Embryonic facial prominence (tissue), 1 donor: ENCODE results near the gene MGA.
"Not testable (repeated sequence)": the region's sequence is repeated elsewhere in the genome, so short reads cannot be mapped to it uniquely, and the experiment has no call there.

Experiments used
- DNase-seq: peaks from one replicate; pipeline ENCODE4 v3.0.0-alpha.2; 2016; ENCODE audit errors: extremely low spot score

The MGA gene

GRCh38 chr15:41714291-41714690 lies 54.1 kb downstream of the MGA start:
- no peak for DNase-seq

- DNase-seq: no peak
These were observed 56.7 kb downstream of the MGA start for GRCh38 chr15:41716864-41717263.

- no peak for DNase-seq
These were observed 66.9 kb downstream of the MGA start for GRCh38 chr15:41727143-41727542.

- DNase-seq: not testable (repeated sequence)
These were observed 67.9 kb downstream of the MGA start for GRCh38 chr15:41728061-41728460.

GRCh38 chr15:41730543-41730942 lies 70.3 kb downstream of the MGA start:
- DNase-seq: no peak

DNA sequence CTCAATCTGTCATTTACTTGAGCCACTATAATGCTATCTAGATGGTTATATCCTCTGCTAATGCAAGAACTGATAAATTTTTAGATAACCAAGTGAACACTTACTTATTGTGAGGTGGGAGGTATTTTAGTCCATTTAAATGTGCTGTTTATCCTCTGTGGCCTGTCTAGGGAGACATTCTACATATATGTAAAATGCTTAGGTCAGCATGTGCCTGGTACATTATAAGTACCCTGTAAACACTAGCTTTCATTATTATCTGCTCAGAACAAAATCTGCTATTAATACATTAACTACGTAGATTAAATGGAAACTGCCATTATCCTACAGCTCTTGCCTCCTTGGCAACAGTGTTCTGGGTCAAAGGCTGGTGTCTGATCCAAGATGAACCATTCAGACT lies 72.3 kb downstream of the MGA start:
- DNase-seq: no peak

DNA sequence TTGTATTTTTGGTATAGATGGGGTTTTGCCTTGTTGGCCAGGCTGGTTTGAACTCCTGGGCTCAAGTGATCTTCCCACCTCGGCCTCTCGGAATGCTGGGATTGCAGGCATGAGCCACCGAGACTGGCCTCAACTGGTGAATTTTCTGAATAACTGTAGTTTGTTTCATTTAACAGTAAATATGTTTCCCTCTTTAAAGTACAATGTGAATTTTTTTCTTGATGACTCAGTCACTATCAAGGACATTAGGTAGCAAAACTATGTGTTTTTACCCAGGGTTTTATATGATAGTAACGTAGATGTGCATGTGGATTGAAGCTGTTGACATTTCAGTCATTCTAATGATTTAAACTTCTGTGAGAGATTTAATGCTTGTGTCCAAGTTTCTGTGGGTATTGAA lies 73.9 kb downstream of the MGA start:
- DNase-seq: no peak

GRCh38 chr15:41735046-41735445 lies 74.8 kb downstream of the MGA start:
- DNase-seq: no peak

GRCh38 chr15:41735492-41735891 lies 75.3 kb downstream of the MGA start:
- DNase-seq: not testable (repeated sequence)

- no peak for DNase-seq
These were observed 86.6 kb downstream of the MGA start for GRCh38 chr15:41746802-41747201.

DNA sequence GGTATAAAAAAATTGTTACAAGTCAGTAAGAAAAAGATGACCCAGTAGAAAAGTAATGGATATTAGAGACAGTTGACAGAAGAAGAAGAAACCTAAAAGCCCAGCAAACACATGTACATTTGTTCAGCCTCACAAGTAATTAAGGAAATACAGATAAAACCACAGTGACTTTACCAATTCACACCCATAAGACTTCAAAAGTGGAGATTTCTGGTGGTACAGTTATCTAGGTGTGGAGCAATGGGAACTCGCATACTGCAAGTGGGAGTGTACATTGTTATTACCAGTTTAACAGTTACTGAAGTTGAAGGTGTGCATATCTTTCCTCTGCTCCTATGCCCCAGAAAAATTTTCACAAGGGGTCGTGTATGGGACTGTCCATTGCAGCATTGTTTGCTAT lies 96.0 kb downstream of the MGA start:
- no peak for DNase-seq

GRCh38 chr15:41772720-41773331 lies 112.6 kb downstream of the MGA start:
- DNase-seq: no peak

- DNase-seq: no peak
These were observed 113.1 kb downstream of the MGA start for GRCh38 chr15:41773332-41773728.

- no peak for DNase-seq
These were observed 113.5 kb downstream of the MGA start for GRCh38 chr15:41773729-41774061.

DNA sequence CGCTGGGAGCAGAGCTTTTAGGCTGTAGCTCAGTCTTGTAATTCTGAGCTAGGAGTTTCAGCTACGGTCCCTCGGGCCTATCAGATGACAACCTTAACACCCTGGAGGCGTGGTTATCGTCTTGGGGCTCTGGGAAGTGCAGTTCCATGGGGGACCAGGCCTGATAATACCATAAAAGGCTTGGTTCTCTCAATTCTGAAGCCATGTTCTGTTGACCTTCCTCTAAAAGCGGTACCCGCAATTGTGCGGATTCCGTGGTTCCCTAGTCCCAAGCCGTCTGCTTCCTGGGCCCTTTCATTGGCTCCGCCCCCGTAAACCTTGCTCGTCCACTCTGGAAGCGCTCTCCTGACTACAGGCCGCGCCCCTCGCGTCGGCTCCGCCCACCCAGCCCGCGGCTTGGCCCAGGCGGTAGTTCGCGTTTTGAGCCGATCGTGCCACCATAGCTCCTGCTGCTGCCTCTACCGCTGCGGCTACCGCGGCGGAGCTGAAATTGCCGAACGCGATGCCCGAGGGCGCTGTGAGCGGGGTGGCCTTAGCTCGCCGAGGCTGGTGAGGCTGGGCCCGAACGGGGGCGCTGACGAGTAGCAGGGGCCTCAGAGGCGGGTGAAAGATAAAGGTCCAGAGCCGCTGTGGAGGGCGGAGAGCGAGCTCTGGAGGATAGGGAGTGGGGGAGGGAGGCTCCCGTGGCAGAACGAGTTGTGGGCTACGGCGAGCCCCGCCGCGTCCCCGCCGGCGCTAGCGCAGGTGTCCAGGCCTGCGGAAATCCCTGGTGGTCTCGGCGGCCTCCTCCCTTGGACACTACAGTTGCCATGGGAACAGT lies 114.1 kb downstream of the MGA start, which contains the start of gene MAPKBP1:
Gene MAPKBP1, plus strand, starts transcription at position 423 of the 820 bp plus-strand sequence. CDS start 792 bp downstream, outside the sequence.
- peak; percentile 89 for DNase-seq

- no peak for DNase-seq
These were observed 114.7 kb downstream of the MGA start for GRCh38 chr15:41774882-41775417.

DNA sequence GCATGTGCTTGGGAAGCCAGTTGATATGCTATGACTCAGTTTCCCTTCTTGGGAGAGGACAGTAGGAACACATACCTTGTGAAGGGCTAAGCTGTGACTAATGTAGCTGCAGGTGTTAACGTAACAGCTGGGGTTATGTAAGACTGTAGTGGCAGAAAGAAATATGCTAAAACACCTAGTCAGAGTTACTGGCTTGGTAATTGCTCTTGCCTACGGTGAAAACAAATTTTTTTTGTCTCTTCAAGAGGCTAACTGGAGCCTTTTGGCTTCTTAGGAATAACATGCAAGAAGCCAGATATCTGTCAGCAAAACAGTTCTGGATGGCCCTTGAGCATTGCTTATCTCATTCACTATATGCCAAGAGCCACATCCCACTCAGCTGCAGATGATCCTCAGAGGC lies 115.4 kb downstream of the MGA start:
- DNase-seq: no peak

- DNase-seq: no peak
These were observed 117.3 kb downstream of the MGA start for GRCh38 chr15:41777421-41777973.

DNA sequence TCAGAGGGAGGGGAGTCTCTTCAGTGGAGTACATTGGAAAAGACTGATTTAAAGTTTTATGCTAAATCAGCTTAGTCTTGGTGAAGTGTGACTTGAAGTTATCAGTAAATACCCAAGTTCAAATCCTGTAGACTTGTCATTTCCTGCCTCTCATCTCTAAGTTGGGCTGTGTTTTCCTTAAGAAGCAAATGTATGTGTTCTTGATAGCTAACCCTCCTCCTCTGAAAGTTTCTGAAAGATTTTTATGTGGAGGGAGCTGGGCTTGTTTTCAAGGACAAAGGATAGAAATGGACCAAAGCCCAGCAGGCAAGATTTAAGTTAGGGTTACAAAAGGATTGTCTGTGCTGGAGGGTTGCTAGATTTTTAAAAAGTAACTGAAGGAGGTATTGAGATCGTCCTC lies 118.3 kb downstream of the MGA start:
- DNase-seq: no peak

- DNase-seq: no peak
These were observed 119.5 kb downstream of the MGA start for GRCh38 chr15:41779662-41780157.

GRCh38 chr15:41780266-41780665 lies 120.1 kb downstream of the MGA start:
- no peak for DNase-seq

DNA sequence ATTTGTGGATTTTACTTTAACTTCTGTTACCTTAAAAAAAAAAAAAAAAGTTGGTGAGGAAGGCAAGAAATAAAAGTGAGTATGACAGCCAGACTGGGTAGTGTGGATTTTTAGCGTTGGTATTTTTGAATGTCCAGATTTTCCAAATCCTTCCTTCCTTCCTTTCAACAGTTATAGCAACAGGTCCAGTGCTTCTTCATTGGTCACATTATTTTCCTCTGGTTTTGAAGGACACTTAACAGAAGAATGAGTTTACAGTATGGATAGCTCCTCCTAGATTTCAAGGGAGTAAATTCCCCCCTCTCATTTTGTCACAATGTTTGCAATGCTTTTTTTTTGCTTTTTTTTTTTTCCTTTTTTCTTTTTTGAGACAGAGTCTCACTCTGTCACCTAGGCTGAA lies 120.5 kb downstream of the MGA start:
- no peak for DNase-seq
